ENCODE measurements around the gene CCDC102B.

CCDC102B gene

GRCh38 chr18:68915061-68915460 is 117.2 kb downstream of the CCDC102B start:
- no peak for DNase-seq (ENCODE audit: extremely low read depth, insufficient read length)
- TF ChIP-seq CTCF (IDR thresholded peaks at IDR 0.05; ENCODE audit: insufficient read depth, low read length, poor library complexity, severe bottlenecking), result no peak
- H3K4me3 ChIP-seq (replicated peaks; ENCODE audit: low read depth, low read length), result no peak overlapping the region
- H3K36me3 ChIP-seq (ENCODE audit: control insufficient read depth, insufficient read depth, low read length), result no peaks in the 10 kb centered on the region
- no peaks in the 10 kb centered on the region for H3K27me3 ChIP-seq (replicated peaks; ENCODE audit: control insufficient read depth, insufficient read depth, low read length)

- no peak for DNase-seq (ENCODE audit: extremely low read depth, insufficient read length)
- no peak for TF ChIP-seq CTCF (IDR thresholded peaks at IDR 0.05; ENCODE audit: insufficient read depth, low read length, poor library complexity, severe bottlenecking)
- Histone ChIP-seq H3K27me3 (replicated peaks; ENCODE audit: control insufficient read depth, insufficient read depth, low read length) (no peaks in the 10 kb centered on the region), H3K36me3 (ENCODE audit: control insufficient read depth, insufficient read depth, low read length) (no peaks in the 10 kb centered on the region), H3K4me3 (replicated peaks; ENCODE audit: low read depth, low read length) (no peak overlapping the region)
Observed at GRCh38 chr18:68916734-68917133, 118.9 kb downstream of the CCDC102B start.

DNA sequence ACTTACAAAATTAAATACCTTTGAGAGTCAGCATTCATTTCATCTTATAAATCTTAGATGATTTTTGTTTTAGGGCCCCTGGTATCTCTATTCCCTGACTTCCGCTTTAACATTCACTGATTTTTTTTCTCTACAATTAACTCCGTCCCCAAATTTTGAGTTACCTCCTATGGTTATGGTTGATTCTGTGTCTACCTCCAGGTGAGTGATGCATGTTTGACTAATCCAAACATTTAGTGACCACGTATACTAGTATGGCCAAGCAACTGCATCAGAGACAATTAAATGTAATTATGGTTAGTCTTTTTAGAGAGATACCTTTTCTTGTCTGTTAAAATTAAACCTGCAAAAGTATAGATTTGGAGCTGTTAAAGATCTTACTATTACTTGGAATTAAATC is 120.3 kb downstream of the CCDC102B start:
- Histone ChIP-seq H3K36me3 (ENCODE audit: control insufficient read depth, insufficient read depth, low read length) (no peaks in the 10 kb centered on the region), H3K4me3 (replicated peaks; ENCODE audit: low read depth, low read length) (no peak overlapping the region), H3K27me3 (replicated peaks; ENCODE audit: control insufficient read depth, insufficient read depth, low read length) (no peaks in the 10 kb centered on the region)
- no peak for DNase-seq (ENCODE audit: extremely low read depth, insufficient read length)
- no peak for TF ChIP-seq CTCF (IDR thresholded peaks at IDR 0.05; ENCODE audit: insufficient read depth, low read length, poor library complexity, severe bottlenecking)

GRCh38 chr18:68919900-68920299 is 122.0 kb downstream of the CCDC102B start:
- DNase-seq (ENCODE audit: extremely low read depth, insufficient read length), result no peak
- H3K27me3 ChIP-seq (replicated peaks; ENCODE audit: control insufficient read depth, insufficient read depth, low read length), result no peaks in the 10 kb centered on the region
- no peak for TF ChIP-seq CTCF (IDR thresholded peaks at IDR 0.05; ENCODE audit: insufficient read depth, low read length, poor library complexity, severe bottlenecking)
- no peak overlapping the region for H3K4me3 ChIP-seq (replicated peaks; ENCODE audit: low read depth, low read length)
- no peaks in the 10 kb centered on the region for H3K36me3 ChIP-seq (ENCODE audit: control insufficient read depth, insufficient read depth, low read length)

GRCh38 chr18:68922392-68922791 is 124.5 kb downstream of the CCDC102B start:
- DNase-seq (ENCODE audit: extremely low read depth, insufficient read length), result no peak
- no peak for TF ChIP-seq CTCF (IDR thresholded peaks at IDR 0.05; ENCODE audit: insufficient read depth, low read length, poor library complexity, severe bottlenecking)
- Histone ChIP-seq H3K27me3 (replicated peaks; ENCODE audit: control insufficient read depth, insufficient read depth, low read length) (no peaks in the 10 kb centered on the region), H3K4me3 (replicated peaks; ENCODE audit: low read depth, low read length) (no peak overlapping the region), H3K36me3 (ENCODE audit: control insufficient read depth, insufficient read depth, low read length) (no peaks in the 10 kb centered on the region)

GRCh38 chr18:68925268-68925667 is 127.4 kb downstream of the CCDC102B start:
- H3K4me3 ChIP-seq (replicated peaks; ENCODE audit: low read depth, low read length), result no peak overlapping the region
- no peak for DNase-seq (ENCODE audit: extremely low read depth, insufficient read length)
- H3K27me3 ChIP-seq (replicated peaks; ENCODE audit: control insufficient read depth, insufficient read depth, low read length), result no peaks in the 10 kb centered on the region
- peak; percentile 43 for TF ChIP-seq CTCF (IDR thresholded peaks at IDR 0.05; ENCODE audit: insufficient read depth, low read length, poor library complexity, severe bottlenecking)
- H3K36me3 ChIP-seq (ENCODE audit: control insufficient read depth, insufficient read depth, low read length), result no peaks in the 10 kb centered on the region
